HepG2 (cell line): ENCODE results near the gene ZIC2. TPM values are rescaled to one million over a fixed set of nuclear protein-coding genes. Genes with fewer than 3 reads are reported as not detected.

Experiments used
- BCL3 ChIP-seq: sonication (generic); formaldehyde crosslinking; IDR thresholded peaks from 2 replicates; pipeline ENCODE4 v1.5.1; 2020; ENCODE audit warnings: mild to moderate bottlenecking, missing genetic modification reagents, moderate library complexity
- GLI4 ChIP-seq: sonication (generic); formaldehyde crosslinking; IDR thresholded peaks from 2 replicates; pipeline ENCODE4 v1.5.1; 2020; ENCODE audit warnings: missing genetic modification reagents, mild to moderate bottlenecking, moderate library complexity, borderline replicate concordance
- HDAC6 ChIP-seq: fragments of 200-600 bp; sonication (generic); IDR thresholded peaks from 2 replicates; pipeline ENCODE4 v1.7.0; 2017; ENCODE audit warnings: mild to moderate bottlenecking, antibody characterized with exemption, low read length, low read depth
- MLXIP ChIP-seq: sonication (generic); formaldehyde crosslinking; IDR thresholded peaks from 2 replicates; pipeline ENCODE4 v1.9.0; 2021; ENCODE audit warnings: missing genetic modification reagents, borderline replicate concordance
- SRF ChIP-seq: IDR thresholded peaks from 2 replicates; pipeline ENCODE4 v1.6.1; 2011; ENCODE audit warnings: mild to moderate bottlenecking, low read depth, low read length, moderate library complexity
- TAF15 ChIP-seq: fragments of 200-400 bp; formaldehyde crosslinking; IDR thresholded peaks from one replicate; pipeline ENCODE4 v1.6.1; 2018; ENCODE audit warnings: mild to moderate bottlenecking, low read depth, low read length; ENCODE audit not compliant: poor library complexity, severe bottlenecking
- ZHX1 ChIP-seq: sonication (generic); formaldehyde crosslinking; IDR thresholded peaks from 2 replicates; pipeline ENCODE4 v1.8.1; 2022; ENCODE audit warnings: low read depth, mild to moderate bottlenecking, missing genetic modification reagents
- ZMAT3 ChIP-seq: sonication (generic); formaldehyde crosslinking; conservative IDR thresholded peaks from 2 replicates; pipeline ENCODE4 v1.7.0; 2021; ENCODE audit warnings: missing genetic modification reagents
- ZNF138 ChIP-seq: sonication (generic); formaldehyde crosslinking; IDR thresholded peaks from 2 replicates; pipeline ENCODE4 v1.5.0; 2020; ENCODE audit warnings: mild to moderate bottlenecking, low read depth, missing genetic modification reagents
- ZNF142 ChIP-seq: sonication (generic); formaldehyde crosslinking; IDR thresholded peaks from 2 replicates; pipeline ENCODE4 v1.4.0; 2020; ENCODE audit warnings: missing genetic modification reagents
- ZNF513 ChIP-seq: sonication (generic); formaldehyde crosslinking; conservative IDR thresholded peaks from 2 replicates; pipeline ENCODE4 v1.5.0; 2020; ENCODE audit warnings: missing genetic modification reagents
- ZNF552 ChIP-seq: sonication (generic); formaldehyde crosslinking; IDR thresholded peaks from 2 replicates; pipeline ENCODE4 v1.9.0; 2022; ENCODE audit warnings: missing genetic modification reagents, mild to moderate bottlenecking, borderline replicate concordance
- ZNF567 ChIP-seq: sonication (generic); formaldehyde crosslinking; IDR thresholded peaks from 2 replicates; pipeline ENCODE4 v1.8.1; 2023; ENCODE audit warnings: mild to moderate bottlenecking, missing genetic modification reagents, borderline replicate concordance
- polyA plus RNA-seq, 8 experiments: library from polyadenylated mRNA; depleted of rRNA in 3 of 8; stranded (reverse) in 7 of 8; unstranded in 1 of 8; fragments of >200 nt; fragmentation: Illumina TruSeq in 4 of 8; extraction: Trizol in 4 of 8; gene quantifications; 2 replicates each; pipeline versions ENCODE4 v1.2.1 to v1.2.3, GENCODE V29; 2011 to 2016; ENCODE audit warnings: low read depth in 4 of 8, missing spikeins in 1 of 8, mixed read lengths in 1 of 8; ENCODE audit not compliant: insufficient read depth in 1 of 8
- total RNA-seq, 5 experiments: library from RNA; depleted of rRNA; stranded (reverse); fragments of >200 nt; fragmentation: Illumina TruSeq; extraction: Trizol; gene quantifications; 2 replicates each; pipeline ENCODE4 v1.2.3, GENCODE V29; 2016; ENCODE audit warnings: low read depth in 1 of 5

ZIC2 gene
- total and polyA plus RNA-seq, 2 of the 13 experiments (the other 11 are each of a cell fraction or from before 2014, with no cell fraction given), result 0.13 TPM; not detected in 1

GRCh38 chr13:99982036-99982730 is 599 bp downstream of the ZIC2 start (continued):
- no peak for TF ChIP-seq SRF
- TF ChIP-seq ZNF552 (CRISPR knock-in tag), result no peak
- TF ChIP-seq TAF15, result no peak
- no peak for TF ChIP-seq HDAC6
- TF ChIP-seq GLI4, result no peak
- TF ChIP-seq ZNF567, result no peak
- no peak for TF ChIP-seq ZNF138
- no peak for TF ChIP-seq ZMAT3 (CRISPR knock-in tag)
- TF ChIP-seq MLXIP (CRISPR knock-in tag), result no peak
- peak; percentile 19; the same call in 1 of the 2 replicates for TF ChIP-seq BCL3
- peak; percentile 40; the same call in 1 of the 2 replicates for TF ChIP-seq ZNF142
- TF ChIP-seq ZNF513 (CRISPR knock-in tag), result no peak
- no peak for TF ChIP-seq ZHX1 (CRISPR knock-in tag)
